Measurements from ENCODE around the gene FNIP1.

GRCh38 chr5:131757830-131758519 lies 38.8 kb downstream of the FNIP1 start:
- TF ChIP-seq CHD2 (IDR thresholded peaks at IDR 0.05; ENCODE audit: low read length) (no peak), JUND (IDR thresholded peaks at IDR 0.05; ENCODE audit: low read length) (no peak), CTCF (IDR thresholded peaks at IDR 0.05; ENCODE audit: control extremely low read depth in 1 of 3, insufficient read depth in 1 of 3, low read depth in 1 of 3, low read length in 3 of 3) (no peak), CREB1 (IDR thresholded peaks at IDR 0.05) (no peak), POLR2AphosphoS5 (IDR thresholded peaks at IDR 0.05; ENCODE audit: low read depth, low read length) (no peak), SP1 (IDR thresholded peaks at IDR 0.05; ENCODE audit: low read depth, low read length) (no peak)
